IPS DF 4.7 (cell line): ENCODE data around the gene IFNE.

Experiments used
- DNase-seq: peaks from one replicate; pipeline ENCODE4 v3.0.0-alpha.2; 2013; ENCODE audit warnings: low spot score; ENCODE audit errors: extremely low read depth

Gene IFNE, protein sequence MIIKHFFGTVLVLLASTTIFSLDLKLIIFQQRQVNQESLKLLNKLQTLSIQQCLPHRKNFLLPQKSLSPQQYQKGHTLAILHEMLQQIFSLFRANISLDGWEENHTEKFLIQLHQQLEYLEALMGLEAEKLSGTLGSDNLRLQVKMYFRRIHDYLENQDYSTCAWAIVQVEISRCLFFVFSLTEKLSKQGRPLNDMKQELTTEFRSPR

DNA sequence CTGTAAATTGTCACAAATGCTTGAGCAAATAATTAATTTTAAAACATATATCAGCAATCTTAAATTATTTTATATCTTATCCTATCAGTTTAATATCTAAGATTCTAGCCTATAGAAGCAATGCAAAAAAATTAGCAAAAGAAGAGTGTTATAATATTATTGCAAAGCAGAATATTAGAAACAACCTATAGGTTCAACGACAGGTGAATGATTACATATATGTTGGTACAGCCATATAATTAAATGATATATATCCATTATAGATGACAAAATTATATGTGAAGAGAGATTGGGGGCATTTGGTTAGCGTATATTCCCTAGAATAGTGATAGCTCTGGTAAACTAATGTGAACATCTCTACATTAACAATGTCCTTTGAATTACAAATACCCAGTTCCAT, at the start of gene IFNE:
Gene IFNE, minus strand, starts transcription at position 101 of the 400 bp plus-strand sequence. CDS start 619 bp downstream, outside the sequence.
- no peak for DNase-seq

DNA sequence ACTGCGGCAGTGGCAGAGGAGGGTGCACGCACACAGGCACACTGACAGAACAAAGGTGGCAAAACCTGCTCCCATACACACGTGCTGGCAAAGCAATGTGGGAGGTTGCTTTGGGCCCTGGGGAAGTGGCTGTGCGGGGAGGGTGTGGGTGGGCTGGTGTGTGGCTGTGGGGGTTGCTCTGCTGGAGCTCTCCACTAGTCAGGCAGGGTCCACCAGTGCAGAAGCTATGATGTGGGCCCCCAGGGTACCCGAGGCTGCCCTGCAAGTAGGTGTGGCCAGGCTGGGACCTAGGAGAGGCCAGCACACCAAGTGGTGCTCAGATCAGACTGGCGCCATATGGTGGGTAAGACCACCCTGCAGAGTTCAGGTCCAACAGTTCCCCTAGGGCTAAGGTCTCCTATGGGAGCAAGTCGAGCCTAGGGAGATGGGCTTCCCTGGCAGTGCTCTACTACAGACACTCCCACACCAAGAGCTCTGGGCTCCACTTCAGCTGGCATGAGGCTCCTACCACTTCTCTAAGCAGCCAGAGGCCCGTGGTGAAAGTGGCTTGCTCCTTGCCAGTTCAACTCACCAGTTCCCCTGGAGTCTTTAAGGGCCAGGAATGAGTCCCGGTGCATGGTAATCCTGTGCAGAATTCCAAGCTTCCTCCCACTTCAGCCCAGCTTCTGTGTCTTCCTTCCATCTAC, 46.2 kb upstream of the IFNE start:
- no peak for DNase-seq

DNA sequence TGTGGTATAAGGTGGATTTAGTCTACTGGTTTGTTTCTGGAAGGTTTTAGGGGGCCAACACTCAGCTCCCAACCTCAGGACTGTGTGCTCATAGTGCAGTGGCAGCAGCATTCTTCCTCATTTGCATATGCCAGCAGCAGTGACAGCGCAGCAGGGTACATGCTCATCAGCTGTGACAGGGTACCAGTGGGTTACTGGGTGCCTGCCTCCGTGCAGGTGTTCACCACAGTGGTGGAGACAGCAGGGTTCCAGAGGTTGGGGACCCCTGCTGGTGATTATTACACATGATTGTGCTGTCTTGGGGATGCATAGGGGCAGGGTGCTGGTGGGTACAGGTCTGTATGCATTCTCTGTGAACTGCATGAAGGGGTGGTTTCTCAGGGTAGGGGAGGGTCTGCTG, 45.5 kb upstream of the IFNE start:
- no peak for DNase-seq

DNA sequence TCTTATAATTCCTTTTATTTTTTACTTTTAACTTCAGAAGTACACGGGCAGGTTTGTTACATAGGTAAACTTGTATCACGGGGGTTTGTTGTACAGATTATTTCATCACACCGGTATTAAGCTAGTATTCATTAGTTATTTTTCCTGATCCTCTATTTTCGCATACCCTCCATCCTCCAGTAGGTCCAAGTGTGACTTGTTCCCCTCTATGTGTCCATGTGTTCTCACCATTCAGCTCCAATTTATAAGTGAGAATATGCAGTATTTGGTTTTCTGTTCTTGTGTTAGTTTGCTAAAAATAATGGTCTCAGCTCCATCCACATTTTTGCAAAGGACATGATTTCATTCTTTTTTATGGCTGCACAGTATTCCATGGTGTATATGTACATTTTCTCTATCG, 43.1 kb upstream of the IFNE start:
- DNase-seq: no peak

DNA sequence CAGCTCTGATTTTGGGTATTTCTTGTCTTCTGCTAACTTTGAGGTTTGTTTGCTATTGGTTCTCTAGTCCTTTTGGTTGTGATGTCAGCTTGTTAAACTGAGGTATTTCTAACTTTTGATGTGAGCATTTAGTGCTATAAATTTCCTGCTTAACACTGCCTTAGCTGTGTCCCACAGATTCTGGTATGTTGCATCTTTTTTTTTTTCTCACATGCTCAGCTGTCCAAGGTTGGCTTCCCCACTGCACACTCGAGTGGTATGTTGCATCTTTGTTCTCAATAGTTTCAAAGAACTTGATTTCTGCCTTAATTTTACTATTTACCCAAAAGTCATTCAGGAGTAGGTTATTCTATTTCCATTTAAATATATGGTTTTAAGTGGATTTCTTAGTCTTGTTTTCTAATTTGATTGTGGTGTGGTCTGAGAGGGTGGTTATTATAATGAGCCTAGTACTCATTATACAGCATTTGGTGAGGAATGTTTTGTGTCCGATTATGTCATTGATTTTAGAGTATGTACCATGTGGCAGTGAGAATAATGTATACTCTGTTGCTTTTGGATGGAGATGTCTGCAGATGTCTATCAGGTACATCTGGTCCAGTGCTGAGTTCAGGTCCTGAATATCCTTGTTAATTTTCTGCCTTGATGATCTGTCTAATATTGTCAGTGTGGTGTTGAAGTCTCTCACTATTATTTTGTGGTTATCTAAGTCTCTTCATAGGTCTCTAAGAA, 42.2 kb upstream of the IFNE start:
- DNase-seq: no peak

DNA sequence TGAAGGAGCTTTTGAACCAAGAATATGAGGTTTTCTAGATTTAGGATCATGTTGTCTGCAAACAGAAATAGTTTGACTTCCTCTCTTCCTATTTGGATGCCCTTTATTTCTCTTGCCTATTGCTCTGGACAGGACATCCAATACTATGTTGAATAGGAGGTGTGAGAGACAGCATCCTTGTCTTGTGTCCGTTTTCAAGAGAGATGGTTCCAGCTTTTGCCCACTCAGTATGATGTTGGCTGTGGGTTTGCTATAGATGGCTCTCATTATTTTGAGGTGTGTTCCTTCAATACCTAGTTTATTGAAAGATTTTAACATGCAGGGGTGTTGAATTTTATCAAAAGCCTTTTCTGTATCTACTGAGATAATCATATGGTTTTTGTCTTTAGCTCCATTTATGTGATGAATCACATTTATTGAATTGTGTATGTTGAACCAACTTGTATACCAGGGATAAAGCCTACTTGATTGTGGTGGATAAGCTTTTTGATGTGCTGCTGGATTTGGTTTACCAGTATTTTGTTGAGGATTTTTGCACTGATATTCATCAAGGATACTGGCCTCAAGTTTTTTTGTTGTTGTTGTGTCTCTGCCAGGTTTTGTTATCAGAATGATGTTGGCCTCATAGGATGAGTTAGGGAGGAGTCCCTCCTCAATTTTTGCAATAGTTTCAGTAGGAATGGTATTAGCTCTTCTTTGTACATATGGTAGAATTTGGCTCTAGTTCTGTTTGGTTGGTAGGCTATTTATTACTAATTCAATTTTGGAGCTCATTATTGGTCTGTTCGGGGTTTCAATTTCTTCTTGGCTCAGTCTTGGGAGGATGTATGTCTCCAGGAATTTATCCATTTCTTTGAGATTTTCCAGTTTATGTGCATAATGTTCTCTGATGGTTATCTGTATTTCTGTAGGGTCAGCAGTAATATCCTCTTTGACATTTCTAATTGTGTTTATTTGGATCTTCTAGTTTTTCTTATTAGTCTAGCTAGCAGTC, 41.2 kb upstream of the IFNE start:
- DNase-seq: no peak

DNA sequence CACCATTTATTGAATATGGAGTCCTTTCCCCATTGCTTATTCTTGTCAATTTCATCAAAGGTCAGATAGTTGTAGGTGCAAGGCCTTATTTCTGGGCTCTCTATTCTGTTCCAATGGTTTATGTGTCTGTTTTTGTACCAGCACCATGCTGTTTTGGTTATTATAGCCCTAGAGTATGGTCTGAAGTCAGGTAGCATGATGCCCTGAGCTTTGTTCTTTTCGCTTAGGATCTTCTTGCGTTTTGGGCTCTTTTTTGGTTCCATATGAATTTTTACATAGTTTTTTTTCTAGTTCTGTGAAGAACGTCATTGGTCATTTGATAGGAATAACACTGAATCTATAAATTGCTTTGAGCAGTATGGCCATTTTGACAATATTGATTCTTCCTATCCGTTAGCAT, 40.2 kb upstream of the IFNE start:
- DNase-seq: no peak

DNA sequence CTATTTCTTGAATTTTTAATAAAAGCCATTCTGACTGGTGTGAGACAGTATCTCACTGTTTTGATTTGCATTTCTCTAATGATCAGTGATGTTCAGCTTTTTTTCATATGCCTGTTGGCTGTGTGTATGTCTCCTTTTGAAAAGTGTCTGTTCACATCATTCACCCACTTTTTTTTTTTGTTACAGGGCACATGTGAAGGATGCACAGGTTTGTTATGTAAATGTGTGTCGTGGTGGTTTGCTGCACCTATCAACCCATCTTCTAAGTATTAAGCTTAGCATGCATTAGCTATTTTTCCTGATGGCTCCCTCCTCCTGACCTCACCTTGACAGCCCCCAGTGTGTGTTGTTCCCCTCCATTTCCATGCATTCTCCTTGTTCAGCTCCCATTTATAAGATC, 39.3 kb upstream of the IFNE start:
- no peak for DNase-seq

DNA sequence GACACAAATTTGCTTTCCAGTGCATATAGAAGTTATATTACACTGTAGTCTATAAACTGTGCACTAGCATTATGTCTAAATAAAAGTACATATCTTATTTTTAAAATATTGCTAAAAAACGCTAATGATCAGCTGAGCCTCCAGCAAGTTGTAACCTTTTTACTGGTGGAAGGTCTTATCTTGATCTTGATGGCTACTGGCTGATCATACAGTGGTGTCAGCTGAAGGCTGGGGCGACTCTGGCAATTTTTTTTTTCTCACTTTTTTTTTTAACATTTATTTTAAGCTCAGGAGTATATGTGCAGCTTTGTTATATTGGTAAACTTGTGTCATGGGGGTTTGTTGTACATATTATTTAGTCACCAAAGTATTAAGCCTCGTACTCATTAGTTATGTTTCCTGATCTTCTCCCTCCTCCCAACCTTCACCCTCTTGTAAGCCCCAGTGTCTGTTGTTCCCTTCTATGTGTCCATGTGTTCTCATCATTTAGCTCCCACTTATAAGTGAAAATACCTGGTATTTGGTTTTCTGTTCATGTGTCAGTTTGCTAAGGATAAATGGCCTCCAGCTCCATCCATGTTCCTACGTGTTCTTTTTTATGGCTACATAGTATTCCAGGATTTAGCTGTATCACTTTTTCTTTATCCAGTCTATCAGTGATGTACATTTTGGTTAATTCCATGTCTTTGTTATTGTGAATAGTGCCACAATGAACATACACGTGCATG, 38.6 kb upstream of the IFNE start:
- DNase-seq: no peak

DNA sequence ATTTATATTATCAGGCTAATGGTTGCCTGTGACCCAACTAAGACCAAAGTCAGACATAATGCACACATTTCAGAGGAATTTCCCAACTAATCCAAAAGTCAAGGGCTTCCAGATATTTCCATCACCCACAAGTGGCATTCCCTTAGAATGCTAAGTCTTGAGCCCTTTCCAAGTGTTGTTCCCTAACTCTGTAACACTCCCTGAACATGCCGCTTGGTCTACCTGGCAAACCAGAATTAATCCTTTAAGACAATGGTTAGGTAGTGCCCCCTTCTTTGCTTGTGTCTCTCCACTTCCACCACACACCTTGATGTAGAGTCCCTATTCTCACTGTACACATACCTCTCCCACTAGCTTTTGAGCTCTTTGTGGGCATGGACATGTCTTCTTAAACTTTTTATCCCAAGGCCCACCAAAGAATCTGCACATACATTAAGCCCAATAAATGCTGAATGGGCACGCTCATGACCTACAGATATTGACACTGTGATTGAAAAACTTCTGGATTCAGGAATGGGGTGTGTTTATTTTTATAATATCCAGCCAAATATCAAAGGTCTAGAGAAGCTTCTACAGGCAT, 37.8 kb upstream of the IFNE start:
- DNase-seq: no peak

DNA sequence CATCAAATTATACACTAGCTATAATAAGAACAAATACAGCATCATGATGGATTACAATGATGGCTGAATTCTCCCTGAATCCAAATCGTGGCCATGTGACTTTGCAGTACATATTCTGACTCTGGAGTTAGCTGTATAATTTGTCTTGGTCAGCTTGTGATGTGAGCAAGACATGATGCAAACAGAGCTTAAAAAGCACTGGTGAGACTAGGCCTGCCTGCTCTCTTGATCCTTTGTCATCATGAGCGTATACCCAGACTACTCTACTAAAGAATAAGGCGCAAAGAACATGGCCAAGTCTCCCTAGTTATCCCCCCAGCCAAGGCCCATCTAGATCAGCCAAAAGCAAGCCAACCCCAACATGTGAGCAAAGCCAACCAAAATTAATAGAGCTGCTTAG, 34.7 kb upstream of the IFNE start:
- DNase-seq: no peak

DNA sequence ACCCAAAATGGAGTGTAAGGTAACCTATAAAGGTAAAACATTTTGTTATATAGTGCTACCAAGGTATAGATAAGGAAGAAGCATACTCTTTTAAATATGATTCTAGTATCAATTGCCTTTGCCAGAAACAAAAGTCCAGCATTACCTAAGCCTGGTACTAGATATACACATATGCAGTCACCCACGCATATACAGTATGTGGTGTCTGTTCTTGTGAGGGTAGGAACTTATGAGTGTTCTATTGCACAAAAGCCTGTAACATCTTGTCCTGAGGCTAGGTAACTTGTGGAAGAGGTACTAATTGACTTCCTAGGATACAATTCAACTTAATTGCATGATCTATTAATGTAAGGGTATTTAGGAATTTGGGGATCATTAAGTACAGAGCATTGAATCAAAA, 31.3 kb upstream of the IFNE start:
- no peak for DNase-seq

DNA sequence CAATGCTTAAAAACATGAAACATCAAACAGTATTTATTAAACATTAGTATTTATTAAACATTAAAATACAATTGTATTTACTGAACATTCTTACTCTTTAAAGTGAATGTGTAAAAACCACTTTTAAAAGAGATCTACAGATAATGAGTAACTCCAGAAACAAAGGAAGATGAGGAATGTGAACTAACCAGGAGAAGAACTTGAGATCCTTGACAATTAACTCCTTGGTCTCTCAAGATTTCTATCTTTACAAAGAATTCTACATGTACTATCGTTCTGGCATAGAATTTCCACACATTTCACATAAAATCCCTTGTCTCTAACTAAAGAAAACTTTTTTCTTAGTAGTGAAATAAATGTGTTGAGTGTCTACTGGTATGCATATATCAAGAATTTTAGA, 28.7 kb upstream of the IFNE start:
- no peak for DNase-seq

DNA sequence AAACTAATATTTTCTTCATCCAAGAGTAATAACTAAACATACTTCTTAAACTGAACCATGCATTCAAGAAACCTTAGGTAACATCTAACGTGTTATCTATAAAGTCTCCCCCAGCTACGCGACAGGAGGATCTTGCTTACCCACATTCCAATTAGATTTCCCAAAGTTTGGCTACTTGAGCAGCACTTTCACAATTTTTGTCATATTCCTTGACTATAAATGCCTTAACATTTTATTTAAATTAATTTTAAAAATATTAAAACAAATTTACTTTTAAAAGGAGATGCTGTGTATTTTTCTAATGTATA, 25.3 kb upstream of the IFNE start:
- DNase-seq: no peak

DNA sequence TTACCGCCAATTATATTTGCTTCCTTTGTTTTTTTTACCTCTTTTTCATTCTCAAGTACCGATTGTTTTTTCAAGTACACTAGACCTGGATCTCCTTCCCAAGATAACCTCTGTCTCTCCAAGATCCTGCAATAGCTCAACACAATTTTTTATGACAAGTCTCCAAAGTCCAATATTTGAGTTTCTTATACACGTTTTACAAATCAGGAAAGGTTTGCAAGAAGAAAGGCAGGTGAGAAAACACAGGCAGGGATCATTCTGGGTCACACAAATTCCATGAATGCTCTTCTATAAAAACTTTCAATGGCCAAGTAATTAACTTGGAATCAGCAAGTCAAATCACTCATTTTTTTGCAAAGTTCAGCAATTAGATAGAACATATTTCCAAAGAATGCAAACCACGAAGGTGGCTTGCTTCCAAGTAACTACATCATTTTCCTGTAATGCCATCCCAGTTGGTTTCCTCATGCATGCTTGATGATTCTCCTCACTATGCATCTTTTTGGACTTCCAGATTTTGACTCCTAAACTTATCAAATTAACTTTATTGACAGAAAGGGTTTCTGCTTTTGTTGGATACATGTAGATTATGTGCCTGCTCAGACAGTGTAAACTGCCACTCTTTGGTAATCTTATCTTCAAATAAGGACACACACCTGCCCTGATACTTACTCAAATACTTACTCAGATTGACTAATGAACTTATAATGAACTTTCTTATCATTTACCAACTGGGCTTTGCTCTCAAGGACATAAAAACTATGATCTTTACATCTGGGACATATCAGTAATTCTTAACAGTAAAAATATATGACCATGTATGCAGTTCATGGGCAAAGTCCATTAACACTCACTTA, 24.7 kb upstream of the IFNE start:
- DNase-seq: no peak

DNA sequence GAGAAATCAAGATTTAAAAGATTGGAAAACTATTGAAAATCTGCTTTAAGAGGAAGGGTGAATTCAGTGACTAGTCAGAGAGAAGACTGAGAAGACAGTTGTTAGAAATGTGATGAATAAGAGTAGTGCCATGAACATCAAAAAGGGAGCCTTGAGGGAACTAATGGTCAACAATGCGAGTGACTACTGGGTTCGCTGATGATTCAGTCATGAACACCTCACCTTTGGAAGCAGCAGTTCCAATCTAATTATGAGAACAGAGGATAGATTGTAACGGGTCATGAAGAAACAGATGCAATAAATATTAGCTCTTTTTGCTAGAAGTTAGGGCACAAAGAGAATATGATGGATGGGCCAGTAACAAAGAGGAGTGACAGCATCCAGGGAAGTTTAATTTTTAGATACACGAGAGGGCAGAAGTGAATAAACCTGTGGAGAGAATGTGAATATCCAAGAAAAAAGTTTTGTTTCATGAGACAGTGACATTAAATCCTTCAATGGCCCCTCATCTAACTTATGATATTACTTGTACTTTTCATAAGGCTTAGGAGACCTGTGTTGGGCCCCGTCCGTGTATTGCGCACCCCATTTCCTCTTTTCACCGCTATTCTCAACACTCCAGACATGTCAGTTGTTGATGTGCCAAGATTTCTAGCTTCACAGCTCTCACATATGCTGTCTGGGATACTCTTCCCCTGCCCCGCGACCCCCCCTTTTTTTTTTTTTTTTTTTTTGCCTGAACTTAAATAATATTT, 23.5 kb upstream of the IFNE start:
- no peak for DNase-seq

DNA sequence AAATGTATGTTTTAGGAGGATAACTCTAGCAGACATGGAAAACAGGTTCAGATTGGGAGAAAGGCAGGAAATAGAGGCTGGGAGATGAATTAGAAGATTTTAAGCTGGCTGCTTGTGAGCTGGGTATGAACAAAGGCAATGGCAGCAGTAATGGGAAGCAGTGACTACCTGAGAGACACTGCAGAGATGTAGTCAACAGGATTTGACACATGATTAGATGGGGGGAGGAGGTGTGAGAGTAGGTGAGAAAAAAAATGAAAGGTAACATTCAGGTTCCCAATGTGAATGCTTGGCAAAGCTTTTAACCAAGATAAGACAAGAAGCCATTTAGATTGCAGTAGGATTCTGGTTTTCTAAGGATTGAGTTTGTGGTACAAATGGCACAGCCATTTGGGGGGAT, 22.8 kb upstream of the IFNE start:
- DNase-seq: no peak

DNA sequence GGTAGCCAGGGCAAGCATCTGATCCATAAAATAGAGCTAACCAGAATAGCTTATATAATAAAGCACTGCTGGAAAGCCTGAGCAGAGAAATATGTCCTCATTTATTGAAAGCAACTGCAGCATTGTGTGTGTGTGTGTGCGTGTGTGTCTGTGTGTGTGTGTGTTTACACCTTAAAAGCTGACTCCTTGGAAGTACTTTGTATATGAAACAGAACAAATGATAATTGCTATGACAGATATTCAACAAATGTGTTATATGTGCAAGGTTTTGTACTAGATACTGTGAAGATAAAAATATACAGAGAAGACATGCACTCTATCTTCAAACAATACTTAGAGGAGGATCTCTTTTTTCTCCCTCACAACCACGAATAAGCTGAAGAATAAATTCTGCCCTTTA, 22.0 kb upstream of the IFNE start:
- DNase-seq: no peak

DNA sequence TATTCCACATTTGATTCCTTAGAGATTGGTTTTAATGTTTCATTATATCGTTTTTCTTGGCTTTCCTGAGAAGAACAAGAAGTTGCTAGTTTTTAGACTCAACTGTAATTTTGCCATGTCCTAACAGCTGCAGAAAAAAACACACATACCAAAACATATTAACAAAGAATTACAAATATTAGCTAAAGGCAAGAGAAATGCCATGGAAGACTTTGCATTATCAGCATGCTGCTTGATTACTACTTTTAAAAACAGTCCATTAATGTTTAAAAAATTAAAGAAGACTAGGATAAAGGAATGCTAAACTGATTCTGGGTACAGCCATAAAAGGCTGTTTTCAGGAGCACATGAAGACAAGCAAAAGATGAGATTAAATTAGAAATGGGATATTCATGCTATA, 20.5 kb upstream of the IFNE start:
- DNase-seq: no peak
